HG03342 (cell line): ENCODE data around the gene ANKRD18B.
"Not testable (repeated sequence)": the region's sequence is repeated elsewhere in the genome, so short reads cannot be mapped to it uniquely, and the experiment has no call there.

Source experiments
- ATAC-seq: cut with Tn5 transposase; IDR thresholded peaks from one replicate; pipeline ENCODE4 v1.9.1; 2021; ENCODE audit warnings: mild to moderate bottlenecking, moderate library complexity; ENCODE audit not compliant: unreplicated experiment

The ANKRD18B gene

GRCh38 chr9:33523397-33524305, at the start of gene ANKRD18B:
TSS of gene ANKRD18B (plus strand) at chr9:33524251. CDS start at chr9:33524490, 239 bp downstream.
- not testable (repeated sequence) for ATAC-seq

- ATAC-seq: no peak
These were observed 48.7 kb upstream of the ANKRD18B start for GRCh38 chr9:33475357-33475756.

DNA sequence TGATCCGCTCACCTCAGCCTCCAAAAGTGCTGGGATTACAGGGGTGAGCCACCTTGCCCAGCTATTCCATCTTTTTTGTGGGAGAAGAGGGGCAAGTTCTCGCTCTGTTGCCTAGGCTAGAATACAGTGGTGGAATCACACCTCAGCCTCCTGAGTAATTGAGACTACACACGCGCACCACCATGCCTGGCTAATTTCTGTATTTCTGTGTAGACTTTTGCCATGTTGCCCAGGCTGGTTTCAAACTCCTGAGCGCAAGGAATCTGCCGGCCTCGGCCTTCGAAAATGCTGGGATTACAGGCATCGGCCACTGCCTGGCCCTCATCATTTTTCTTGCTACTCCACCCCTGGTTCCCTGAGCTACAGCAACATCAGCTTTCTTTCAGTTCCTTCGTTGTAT, 47.5 kb upstream of the ANKRD18B start:
- no peak for ATAC-seq

GRCh38 chr9:33480106-33480505, 43.9 kb upstream of the ANKRD18B start:
- ATAC-seq: no peak

DNA sequence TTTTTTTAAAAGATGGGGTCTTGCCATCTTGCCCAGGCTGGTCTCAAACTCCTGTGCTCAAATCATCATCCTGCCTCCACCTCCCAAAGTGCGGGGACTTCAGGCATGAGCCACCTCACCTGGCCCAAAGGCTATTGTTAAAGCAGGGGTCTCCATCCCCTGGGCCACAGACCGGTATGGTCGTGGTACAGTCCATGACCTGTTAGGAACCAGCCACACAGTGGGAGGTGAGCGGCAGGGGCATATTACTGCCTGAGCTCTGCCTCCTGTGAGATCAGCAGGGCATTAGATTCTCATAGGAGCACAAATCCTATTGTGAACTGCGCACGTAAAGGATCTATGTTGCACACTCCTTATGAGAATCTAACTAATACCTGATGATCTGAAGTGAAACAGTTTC, 43.1 kb upstream of the ANKRD18B start:
- no peak for ATAC-seq

GRCh38 chr9:33485312-33485711, 38.7 kb upstream of the ANKRD18B start:
- ATAC-seq: not testable (repeated sequence)

DNA sequence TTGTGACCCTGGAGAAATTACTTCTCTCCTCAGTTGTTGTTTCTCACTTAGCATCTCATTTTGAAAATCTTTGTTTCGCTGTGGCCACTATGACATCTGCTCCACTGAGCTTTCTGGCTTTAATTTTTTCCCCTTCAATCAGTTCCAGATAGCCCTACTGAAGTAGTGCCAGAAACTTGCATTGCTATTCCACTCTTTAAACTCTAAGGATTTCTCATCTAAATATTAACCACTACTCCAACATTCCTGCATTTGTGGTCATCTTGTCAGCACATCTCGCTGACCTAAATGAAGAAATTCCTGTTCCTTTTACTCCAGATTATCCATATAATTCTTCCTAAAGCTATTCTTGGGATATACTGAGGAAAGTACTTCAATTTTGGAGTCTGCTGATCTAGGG, 35.0 kb upstream of the ANKRD18B start:
- no peak for ATAC-seq

GRCh38 chr9:33493819-33494218, 30.2 kb upstream of the ANKRD18B start:
- ATAC-seq: not testable (repeated sequence)

GRCh38 chr9:33498387-33498786, 25.7 kb upstream of the ANKRD18B start:
- ATAC-seq: no peak

GRCh38 chr9:33506626-33507370, 17.3 kb upstream of the ANKRD18B start:
- ATAC-seq: no peak

DNA sequence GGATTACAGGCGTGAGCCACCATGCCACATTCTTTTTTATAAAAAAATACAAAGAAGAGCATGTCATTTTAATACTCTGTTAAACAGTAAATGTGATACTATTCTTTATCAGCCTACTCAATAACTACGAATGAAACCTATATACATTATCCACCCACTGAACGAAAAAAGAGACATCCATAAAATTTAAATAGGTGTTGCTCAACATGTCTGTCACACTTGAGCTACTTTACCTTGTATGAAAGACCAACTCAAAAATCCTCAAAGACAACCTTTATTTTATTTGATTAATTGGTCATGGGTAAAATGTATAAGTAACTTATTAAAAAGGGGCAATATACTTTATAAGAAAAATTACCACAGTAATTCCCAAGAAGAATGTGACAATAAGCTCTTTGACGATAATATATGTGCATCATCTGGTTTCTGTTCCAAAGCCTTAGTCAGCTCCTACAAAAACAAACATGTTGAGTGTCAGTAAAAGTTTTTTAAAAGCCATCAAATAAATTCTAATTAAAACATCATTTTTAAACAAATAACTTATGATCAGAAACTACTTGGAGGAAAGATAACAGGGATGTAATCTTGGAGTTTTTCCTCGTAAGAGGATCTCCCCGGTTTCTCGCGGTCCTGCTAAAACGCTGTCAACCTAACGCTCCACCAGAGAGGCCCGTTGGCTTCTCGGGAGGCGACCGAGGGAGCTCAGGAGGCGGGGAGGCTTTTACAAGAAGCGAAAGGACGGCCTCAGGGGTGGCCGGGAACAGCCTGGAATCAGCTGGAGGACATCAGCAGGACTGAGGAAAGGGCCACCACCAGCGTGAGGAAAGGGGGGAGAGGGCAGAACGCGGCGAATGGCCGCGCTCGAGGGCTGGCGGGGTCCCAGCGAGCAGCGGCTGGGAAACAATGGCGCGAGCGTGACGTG, 13.5 kb upstream of the ANKRD18B start:
- ATAC-seq: no peak

DNA sequence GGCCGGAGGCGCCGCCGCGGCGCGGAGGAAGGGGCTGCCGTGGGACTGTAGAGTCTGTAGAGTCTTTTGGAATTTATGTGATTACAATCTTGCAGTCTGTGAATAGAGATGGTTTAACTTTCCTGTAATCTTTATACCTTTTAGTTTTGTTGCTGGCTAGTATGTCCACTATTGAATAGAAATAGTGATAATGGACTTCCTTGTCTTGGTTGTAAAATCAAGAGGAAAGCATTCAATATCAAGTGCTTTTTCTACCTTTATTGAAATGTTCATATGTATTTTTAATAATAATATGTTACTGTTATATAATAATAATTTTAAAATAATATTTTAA, 12.9 kb upstream of the ANKRD18B start:
- not testable (repeated sequence) for ATAC-seq

DNA sequence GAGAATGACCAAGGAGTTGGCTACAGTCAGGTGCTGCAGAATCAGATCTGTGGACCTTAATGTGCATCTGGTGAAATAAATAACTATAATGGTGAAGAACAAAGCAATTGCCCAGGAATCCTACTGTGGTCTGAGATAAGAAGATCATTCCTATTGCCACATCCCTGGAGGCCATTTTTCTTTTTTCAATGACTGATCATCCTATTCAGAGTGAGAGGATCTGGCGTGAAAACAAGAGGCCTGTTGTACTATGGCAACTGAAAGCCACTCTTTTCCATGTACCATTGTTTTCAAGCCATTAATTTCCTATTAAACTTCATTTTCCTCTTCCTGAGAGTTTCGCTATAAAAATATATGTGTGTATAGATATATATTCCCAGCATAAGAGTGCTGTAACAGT, 11.5 kb upstream of the ANKRD18B start:
- not testable (repeated sequence) for ATAC-seq

- not testable (repeated sequence) for ATAC-seq
These were observed 8.6 kb upstream of the ANKRD18B start for GRCh38 chr9:33515342-33515995.

DNA sequence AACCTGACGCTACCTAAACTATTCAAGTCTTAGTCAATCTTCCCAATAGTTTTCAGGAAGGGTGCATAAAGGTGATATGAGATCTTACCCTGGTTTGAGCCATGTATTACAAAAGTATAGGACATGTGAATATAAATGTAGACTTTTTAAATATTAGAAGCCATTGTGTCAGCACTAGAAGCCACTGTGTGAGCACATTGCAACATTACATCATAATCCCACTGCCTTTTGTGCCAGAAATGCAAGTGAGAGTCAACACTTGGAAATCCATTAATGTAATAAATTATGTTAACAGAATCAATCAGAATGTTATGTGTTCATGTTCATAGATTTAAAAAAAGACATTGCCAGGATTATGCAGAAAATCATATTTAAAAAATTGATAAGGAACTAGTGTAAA, 7.7 kb upstream of the ANKRD18B start:
- not testable (repeated sequence) for ATAC-seq

- ATAC-seq: no peak
These were observed 6.7 kb upstream of the ANKRD18B start for GRCh38 chr9:33517373-33517772.

DNA sequence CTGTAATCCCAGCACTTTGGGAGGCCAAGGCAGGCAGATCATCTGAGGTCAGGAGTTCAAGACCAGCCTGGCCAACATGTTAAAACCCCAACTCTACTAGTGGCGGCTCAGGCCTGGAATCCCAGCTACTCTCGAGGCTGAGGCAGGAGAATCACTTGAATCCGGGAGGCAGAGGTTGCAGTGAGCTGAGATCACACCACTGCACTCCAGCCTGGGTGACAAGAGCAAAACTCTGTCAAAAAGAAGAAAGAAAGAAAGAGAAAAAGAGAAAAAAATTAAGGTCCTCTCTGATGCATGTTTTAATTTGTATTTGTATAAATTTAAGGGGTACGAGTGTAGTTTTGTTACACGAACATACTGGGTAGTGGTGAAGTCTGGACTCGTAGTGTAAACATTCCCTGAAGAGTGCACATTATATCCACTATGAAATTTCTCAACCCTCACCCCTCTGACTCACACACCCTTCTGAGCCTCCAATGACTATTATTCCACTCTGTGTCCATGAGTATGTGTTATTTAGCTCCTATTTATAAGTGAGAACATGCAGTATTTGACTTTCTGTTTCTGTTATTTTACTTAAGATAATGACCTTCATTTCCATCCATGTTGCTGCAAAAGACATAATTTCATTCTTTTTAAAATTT, 6.0 kb upstream of the ANKRD18B start:
- not testable (repeated sequence) for ATAC-seq

GRCh38 chr9:33521861-33522260, 2.2 kb upstream of the ANKRD18B start:
- not testable (repeated sequence) for ATAC-seq

DNA sequence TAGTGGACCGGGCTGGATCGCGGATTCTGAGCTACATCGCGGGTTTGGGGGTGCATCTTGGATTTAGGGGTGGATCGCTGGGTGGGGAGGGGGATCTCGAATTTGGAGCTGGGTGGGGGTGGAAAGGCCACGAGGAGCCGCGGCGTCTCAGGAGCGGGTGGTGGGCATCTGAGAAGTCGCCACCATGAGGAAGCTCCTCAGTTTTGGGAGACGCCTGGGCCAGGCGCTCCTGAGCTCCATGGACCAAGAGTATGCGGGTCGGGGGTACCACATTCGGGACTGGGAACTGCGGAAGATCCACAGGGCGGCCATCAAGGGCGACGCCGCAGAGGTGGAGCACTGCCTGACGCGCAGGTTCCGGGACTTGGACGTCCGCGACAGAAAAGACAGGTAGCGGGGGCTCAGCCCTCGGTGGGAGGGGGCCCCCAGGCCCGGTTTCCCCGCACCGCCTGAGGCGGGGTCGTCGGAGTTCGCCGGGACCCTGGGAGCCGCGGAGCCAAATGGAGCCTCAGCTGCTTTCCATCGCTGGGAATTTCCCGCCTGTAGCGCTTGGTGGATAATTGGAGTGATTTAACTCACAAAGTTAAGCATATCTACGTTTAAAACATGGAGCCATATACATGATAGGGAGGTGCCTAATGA, 376 bp downstream of the ANKRD18B start:
- no peak for ATAC-seq
